HCT116 (cell line): ENCODE measurements around the gene NDUFAB1. TPM values are rescaled to one million over a fixed set of nuclear protein-coding genes. Genes with fewer than 3 reads are reported as not detected.

Experiments used
- ATAC-seq: fragments of 200-7000 bp; cut with Tn5 transposase; 2 replicates; pipeline ENCODE4 v1.9.1; 2020; ENCODE audit warnings: mild to moderate bottlenecking, moderate library complexity
- BruUV-seq: library from RNA; stranded (reverse); fragments of 400-500 nt; replicated peaks from 2 replicates; lab custom pipeline; 2021; lab: Mats Ljungman, UMichigan
- CTCF ChIA-PET: fragments of 300-600 bp; sonication (Branson Sonifier 250); formaldehyde crosslinking; loops from one replicate; lab custom pipeline; 2021; ENCODE audit warnings: antibody characterized with exemption; lab: Charles Lee
- POLR2A ChIA-PET: fragments of 300-600, 350-600 bp; sonication (Branson Sonifier 250); formaldehyde crosslinking; loops from one replicate; lab custom pipeline; 2021; ENCODE audit warnings: antibody characterized with exemption; lab: Charles Lee
- RAD21 ChIA-PET, 2 experiments: fragments of 300-600 bp; sonication (Branson Sonifier 250); formaldehyde crosslinking; loops; one replicate each; lab custom pipeline; 2023; ENCODE audit warnings: low total read pairs in 2 of 2; ENCODE audit not compliant: uncharacterized antibody in 2 of 2, unreplicated experiment in 2 of 2, low non-redundant PET in 1 of 2; lab: Charles Lee
- DNase-seq: peaks from one replicate; pipeline ENCODE4 v3.0.0-alpha.2; 2010; ENCODE audit warnings: low read depth, low spot score
- H2AFZ ChIP-seq: fragments of 200-600 bp; shearing (Covaris generic), sonication (generic); 2 replicates; pipeline ENCODE4 v1.6.1; 2017; ENCODE audit warnings: low read depth, mixed run types, mixed read lengths, antibody characterized with exemption, low read length; ENCODE audit not compliant: poor library complexity, severe bottlenecking
- H3K27ac ChIP-seq: 2 replicates; pipeline ENCODE4 v1.5.1; 2012; ENCODE audit warnings: low read depth, low read length
- H3K27me3 ChIP-seq: fragments of 200-600 bp; sonication (generic); 2 replicates; pipeline ENCODE4 v1.6.1; 2016; ENCODE audit warnings: mixed run types, low read length, mixed read lengths; ENCODE audit not compliant: insufficient read depth
- H3K36me3 ChIP-seq, 2 experiments: fragments of 200-500 bp in 1 of 2; fragments of 200-600 bp in 1 of 2; sonication (Bioruptor generic) in 1 of 2; sonication (generic) in 1 of 2; 2 replicates each; pipeline versions ENCODE4 v1.5.1 to v1.6.1; 2014 to 2016; ENCODE audit warnings: low read length in 2 of 2, inconsistent platforms in 1 of 2, mixed read lengths in 1 of 2, mixed run types in 1 of 2; ENCODE audit not compliant: insufficient read depth in 2 of 2, control insufficient read depth in 1 of 2
- H3K4me1 ChIP-seq, 2 experiments: fragments of 200-600 bp in 1 of 2; sonication (generic) in 1 of 2; 2 replicates each; pipeline versions ENCODE4 v1.5.1 to v1.6.1; 2012 to 2017; ENCODE audit warnings: low read length in 2 of 2, inconsistent platforms in 1 of 2, mild to moderate bottlenecking in 1 of 2, mixed read lengths in 1 of 2, mixed run types in 1 of 2, moderate library complexity in 1 of 2; ENCODE audit not compliant: insufficient read depth in 2 of 2, control insufficient read depth in 1 of 2
- H3K4me2 ChIP-seq: fragments of 200-600 bp; sonication (generic); 2 replicates; pipeline ENCODE4 v1.6.1; 2017; ENCODE audit warnings: mixed run types, low read length, mixed read lengths
- H3K4me3 ChIP-seq, 2 experiments: fragments of 200-600 bp in 1 of 2; sonication (generic) in 1 of 2; replicated peaks in 1 of 2; 2 replicates each; pipeline ENCODE4 v1.5.1; 2011 to 2016; ENCODE audit warnings: low read length in 2 of 2, control low read depth in 1 of 2, low read depth in 1 of 2, mild to moderate bottlenecking in 1 of 2, mixed read lengths in 1 of 2, mixed run types in 1 of 2
- H3K79me2 ChIP-seq: fragments of 200-600 bp; sonication (generic); 2 replicates; pipeline ENCODE4 v1.6.1; 2017; ENCODE audit warnings: mild to moderate bottlenecking, mixed run types, low read length, moderate library complexity, mixed read lengths; ENCODE audit not compliant: insufficient read depth
- H3K9ac ChIP-seq: fragments of 200-600 bp; sonication (generic); 2 replicates; pipeline ENCODE4 v1.6.1; 2016; ENCODE audit warnings: low read length, mixed read lengths
- H3K9me2 ChIP-seq: fragments of 200-600 bp; sonication (generic), shearing (Covaris generic); 2 replicates; pipeline ENCODE4 v1.6.1; 2017; ENCODE audit warnings: mixed run types, mild to moderate bottlenecking, moderate library complexity; ENCODE audit not compliant: insufficient read depth
- H3K9me3 ChIP-seq, 2 experiments: fragments of 200-500 bp in 1 of 2; fragments of 200-600 bp in 1 of 2; sonication (Bioruptor generic) in 1 of 2; sonication (generic) in 1 of 2; 2 replicates each; pipeline ENCODE4 v1.6.1; 2014 to 2017; ENCODE audit warnings: low read length in 2 of 2, mixed read lengths in 2 of 2, inconsistent platforms in 1 of 2, low read depth in 1 of 2, mild to moderate bottlenecking in 1 of 2, mixed run types in 1 of 2, moderate library complexity in 1 of 2; ENCODE audit not compliant: control insufficient read depth in 1 of 2, insufficient read depth in 1 of 2
- H4K20me1 ChIP-seq: fragments of 200-600 bp; sonication (generic), shearing (Covaris generic); 2 replicates; pipeline ENCODE4 v1.6.1; 2017; ENCODE audit warnings: mixed run types, mild to moderate bottlenecking, moderate library complexity; ENCODE audit not compliant: insufficient read depth
- EGR1 ChIP-seq: IDR thresholded peaks from 2 replicates; pipeline ENCODE4 v1.6.1; 2012; ENCODE audit warnings: low read depth
- EZH2 ChIP-seq: fragments of 200-600 bp; sonication (generic); IDR thresholded peaks from 2 replicates; pipeline ENCODE4 v1.6.1; 2017; ENCODE audit warnings: antibody characterized with exemption, mixed run types
- EZH2phosphoT487 ChIP-seq: fragments of 200-600 bp; IDR thresholded peaks from 2 replicates; pipeline ENCODE4 v1.6.1; 2018; ENCODE audit warnings: antibody characterized with exemption, borderline replicate concordance
- FOSL1 ChIP-seq: IDR thresholded peaks from 2 replicates; pipeline ENCODE4 v1.6.1; 2012; ENCODE audit warnings: low read depth
- POLR2AphosphoS5 ChIP-seq: IDR thresholded peaks from 2 replicates; pipeline ENCODE4 v1.6.1; 2011; ENCODE audit warnings: mild to moderate bottlenecking, low read depth, low read length, moderate library complexity
- SRF ChIP-seq: IDR thresholded peaks from 2 replicates; pipeline ENCODE4 v1.6.1; 2012; ENCODE audit warnings: low read depth
- intact Hi-C: fragments of 100-400 bp; cut with micrococcal nuclease; formaldehyde crosslinking; loops from 2 replicates; pipeline ENCODE4 v1.10.0; 2022
- total RNA-seq: library from RNA; stranded (reverse); gene quantifications from one replicate; pipeline ENCODE4 v1.2.1, GENCODE V29; 2021; ENCODE audit not compliant: unreplicated experiment
- TF ChIP-seq, protein P1 (sequence below): IDR thresholded peaks from 2 replicates; pipeline ENCODE4 v1.6.1; 2012

Gene NDUFAB1
- total RNA-seq, 1 experiment from 2014 or later: 169 TPM

DNA sequence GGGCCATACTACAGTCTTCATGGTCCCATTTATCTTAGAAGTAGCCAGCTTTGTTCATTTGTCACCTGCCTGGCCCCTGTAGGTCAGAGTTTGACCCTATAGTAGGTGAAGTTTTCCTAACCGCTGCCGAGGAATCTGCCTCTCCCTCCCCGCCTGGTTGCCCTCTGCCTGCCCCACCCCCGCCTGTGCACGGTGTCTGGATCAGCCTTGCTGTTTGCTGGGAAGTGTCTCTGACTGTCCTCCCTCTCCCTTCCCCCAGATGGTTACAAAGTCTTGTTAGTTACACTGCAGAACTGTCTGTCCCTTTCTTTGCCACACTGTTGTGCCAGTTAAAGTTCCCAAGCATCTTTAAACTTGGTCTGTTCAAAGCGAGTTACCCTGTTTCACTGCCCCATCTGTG, 32.9 kb downstream of the NDUFAB1 start:
- CTCF ChIA-PET: no interaction called here
- H3K27me3 ChIP-seq: no peaks in the 10 kb centered on the region
- no peaks in the 10 kb centered on the region for H4K20me1 ChIP-seq
- H3K4me3 ChIP-seq: no peak overlapping the region
- RAD21 ChIA-PET: no interaction called here
- H3K4me1 ChIP-seq: peaks cover 5 to 11% of the 10 kb centered on the region in 2 experiments
- no TSS peak for BruUV-seq
- TF ChIP-seq EGR1 (no peak), POLR2AphosphoS5 (no peak)
- no peak for DNase-seq
- no peak overlapping the region for H3K4me2 ChIP-seq
- no peaks in the 10 kb centered on the region for H3K9me2 ChIP-seq
- POLR2A ChIA-PET: no interaction called here
- H2AFZ ChIP-seq: no peak overlapping the region
- ATAC-seq: no peak
- no peak overlapping the region for H3K27ac ChIP-seq
- no peak overlapping the region for H3K9ac ChIP-seq
- peaks cover 64% of the 10 kb centered on the region for H3K79me2 ChIP-seq
- H3K36me3 ChIP-seq: peaks cover 70 to 80% of the 10 kb centered on the region in 2 experiments
- H3K9me3 ChIP-seq: no peaks in the 10 kb centered on the region
- intact Hi-C loops: no loop called here

DNA sequence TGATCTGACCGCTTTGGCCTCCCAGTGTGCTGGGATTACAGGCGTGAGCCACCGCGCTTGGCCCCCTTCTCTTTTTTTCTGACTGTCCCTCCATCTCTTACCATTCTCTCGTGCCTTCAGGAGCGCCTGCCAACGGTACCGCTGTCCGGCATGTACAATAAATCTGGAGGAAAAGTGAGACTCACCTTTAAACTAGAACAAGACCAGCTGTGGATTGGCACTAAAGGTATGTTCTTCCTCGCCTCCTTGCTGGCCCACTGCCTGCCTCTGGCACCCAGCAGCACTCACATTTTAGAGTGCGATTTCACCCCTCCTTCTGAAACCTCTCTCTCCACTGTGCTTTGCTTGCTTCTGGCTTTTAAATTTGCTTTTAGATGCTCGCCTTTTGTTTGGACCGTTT, 33.6 kb downstream of the NDUFAB1 start:
- ChIA-PET CTCF (no interaction called here), RAD21 (no interaction called here)

More for the DNA sequence above, 33.6 kb downstream of the NDUFAB1 start:
- H3K9me2 ChIP-seq: no peaks in the 10 kb centered on the region
- peaks cover 70% of the 10 kb centered on the region for H3K79me2 ChIP-seq
- TF ChIP-seq EZH2 (no peak), SRF (no peak), EZH2phosphoT487 (no peak), FOSL1 (no peak)
- TF ChIP-seq, protein P1, sequence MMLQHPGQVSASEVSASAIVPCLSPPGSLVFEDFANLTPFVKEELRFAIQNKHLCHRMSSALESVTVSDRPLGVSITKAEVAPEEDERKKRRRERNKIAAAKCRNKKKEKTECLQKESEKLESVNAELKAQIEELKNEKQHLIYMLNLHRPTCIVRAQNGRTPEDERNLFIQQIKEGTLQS: no peak
- no peak for DNase-seq
- ATAC-seq: no peak
- H3K27ac ChIP-seq: no peak overlapping the region
- H3K9me3 ChIP-seq: no peaks in the 10 kb centered on the region
- H3K27me3 ChIP-seq: no peaks in the 10 kb centered on the region
- H3K4me3 ChIP-seq: no peak overlapping the region
- H2AFZ ChIP-seq: no peak overlapping the region
- BruUV-seq: no TSS peak
- H3K4me1 ChIP-seq: peaks cover 5 to 11% of the 10 kb centered on the region in 2 experiments
- H4K20me1 ChIP-seq: no peaks in the 10 kb centered on the region
- H3K36me3 ChIP-seq: peaks cover 66 to 74% of the 10 kb centered on the region in 2 experiments
- H3K4me2 ChIP-seq: no peak overlapping the region
- POLR2A ChIA-PET: no interaction called here
- no peak overlapping the region for H3K9ac ChIP-seq
- intact Hi-C loops: no loop called here
